SKM-1 treated with dmso at 0.1 percent for 144 hours (cell line): ENCODE data around the gene P3H3.

Experiments
- DNase-seq: peaks from one replicate; lab custom pipeline; 2025; ENCODE audit not compliant: unreplicated experiment; lab: John Stamatoyannopoulos, UW

P3H3 gene

GRCh38 chr12:6842075-6842474 is 13.9 kb downstream of the P3H3 start:
- no peak for DNase-seq

- no peak for DNase-seq
Observed at GRCh38 chr12:6843118-6843902, 15.1 kb downstream of the P3H3 start.

- DNase-seq: no peak
Observed at GRCh38 chr12:6845395-6845794, 17.2 kb downstream of the P3H3 start.

GRCh38 chr12:6846316-6846869 is 18.2 kb downstream of the P3H3 start:
- DNase-seq: no peak

GRCh38 chr12:6847676-6848075 is 19.5 kb downstream of the P3H3 start:
- no peak for DNase-seq

- no peak for DNase-seq
Observed at GRCh38 chr12:6849427-6849826, 21.2 kb downstream of the P3H3 start.

- DNase-seq: no peak
Observed at GRCh38 chr12:6849976-6850560, 21.9 kb downstream of the P3H3 start.

- no peak for DNase-seq
Observed at GRCh38 chr12:6850796-6851152, 22.6 kb downstream of the P3H3 start.

- peak; percentile 88 for DNase-seq
Observed at GRCh38 chr12:6851153-6851920, 23.1 kb downstream of the P3H3 start, which contains the start of gene CDCA3. CDCA3 (minus strand) TSS chr12:6851286; CDS start chr12:6850952, 334 bp downstream.

- DNase-seq: peak; percentile 90
Observed at GRCh38 chr12:6851921-6852650, 23.9 kb downstream of the P3H3 start, which contains the start of gene USP5. USP5 (plus strand) TSS chr12:6852150; CDS start chr12:6852180, 30 bp downstream.

- no peak for DNase-seq
Observed at GRCh38 chr12:6852651-6853354, 24.6 kb downstream of the P3H3 start.

- no peak for DNase-seq
Observed at GRCh38 chr12:6853626-6854025, 25.4 kb downstream of the P3H3 start.

GRCh38 chr12:6854036-6854435 is 25.8 kb downstream of the P3H3 start:
- no peak for DNase-seq

- no peak for DNase-seq
Observed at GRCh38 chr12:6855322-6855721, 27.1 kb downstream of the P3H3 start.

- DNase-seq: no peak
Observed at GRCh38 chr12:6858799-6859198, 30.6 kb downstream of the P3H3 start.

- no peak for DNase-seq
Observed at GRCh38 chr12:6860116-6860515, 31.9 kb downstream of the P3H3 start.

- no peak for DNase-seq
Observed at GRCh38 chr12:6860942-6861341, 32.7 kb downstream of the P3H3 start.

- DNase-seq: no peak
Observed at GRCh38 chr12:6861391-6861790, 33.2 kb downstream of the P3H3 start.

GRCh38 chr12:6863033-6863432 is 34.8 kb downstream of the P3H3 start:
- DNase-seq: no peak

GRCh38 chr12:6863586-6864321 is 35.5 kb downstream of the P3H3 start:
- no peak for DNase-seq
